ENCODE measurements around the gene SMG9.
A peak's percentile ranks its signal among the peaks of the same experiment; 100 is the strongest.

The SMG9 gene

GRCh38 chr19:43784241-43784980 is 29.6 kb upstream of the SMG9 start:
- peak overlapping the region; percentile 41 for H3K4me3 ChIP-seq (ENCODE audit: low read depth, low read length)
- peak; percentile 81 for DNase-seq (ENCODE audit: low read depth)
- no peak for TF ChIP-seq CTCF (IDR thresholded peaks at IDR 0.05; ENCODE audit: insufficient read depth, low read depth, low read length, missing control alignments)

GRCh38 chr19:43783636-43784035 is 28.9 kb upstream of the SMG9 start:
- DNase-seq (ENCODE audit: low read depth), result no peak
- TF ChIP-seq CTCF (IDR thresholded peaks at IDR 0.05; ENCODE audit: insufficient read depth, low read depth, low read length, missing control alignments), result no peak
- peak overlapping the region; percentile 41 for H3K4me3 ChIP-seq (ENCODE audit: low read depth, low read length)

- TF ChIP-seq CTCF (IDR thresholded peaks at IDR 0.05; ENCODE audit: insufficient read depth, low read depth, low read length, missing control alignments), result no peak
- DNase-seq (ENCODE audit: low read depth), result peak; percentile 66
- peak overlapping the region; percentile 53 for H3K4me3 ChIP-seq (ENCODE audit: low read depth, low read length)
These were observed 28.0 kb upstream of the SMG9 start for GRCh38 chr19:43782689-43783231.

GRCh38 chr19:43782311-43782660 is 27.5 kb upstream of the SMG9 start:
- peak overlapping the region; percentile 53 for H3K4me3 ChIP-seq (ENCODE audit: low read depth, low read length)
- no peak for TF ChIP-seq CTCF (IDR thresholded peaks at IDR 0.05; ENCODE audit: insufficient read depth, low read depth, low read length, missing control alignments)
- no peak for DNase-seq (ENCODE audit: low read depth)

GRCh38 chr19:43781630-43782310 is 27.0 kb upstream of the SMG9 start:
- H3K4me3 ChIP-seq (ENCODE audit: low read depth, low read length), result peak overlapping the region; percentile 53
- peak; percentile 39 for DNase-seq (ENCODE audit: low read depth)
- no peak for TF ChIP-seq CTCF (IDR thresholded peaks at IDR 0.05; ENCODE audit: insufficient read depth, low read depth, low read length, missing control alignments)

GRCh38 chr19:43780706-43781525 is 26.2 kb upstream of the SMG9 start, which contains the start of gene KCNN4:
Gene KCNN4, minus strand, starts transcription at chr19:43780973. Its CDS starts 112 bp downstream, at chr19:43780861.
- peak; percentile 82 for DNase-seq (ENCODE audit: low read depth)
- peak within 1 kb of the TSS; percentile 53 for H3K4me3 ChIP-seq (ENCODE audit: low read depth, low read length)
- TF ChIP-seq CTCF (IDR thresholded peaks at IDR 0.05; ENCODE audit: insufficient read depth, low read depth, low read length, missing control alignments), result no peak

Measured in GM12865 (cell line).